Endodermal cell (in vitro differentiated cells): ENCODE results near the gene JMJD1C. TPM values are rescaled to one million over a fixed set of nuclear protein-coding genes. Genes with fewer than 3 reads are reported as not detected.
A peak's percentile ranks its signal among the peaks of the same experiment; 100 is the strongest.

Experiments
- DNase-seq: peaks from one replicate; pipeline ENCODE4 v3.0.0-alpha.2; 2017
- H3K27ac ChIP-seq: 2 replicates; pipeline ENCODE4 v1.5.1; 2013; ENCODE audit warnings: mild to moderate bottlenecking, low read depth, low read length, moderate library complexity
- H3K27me3 ChIP-seq: 2 replicates; pipeline ENCODE4 v1.6.1; 2013; ENCODE audit warnings: mild to moderate bottlenecking, low read length, moderate library complexity; ENCODE audit not compliant: insufficient read depth, control insufficient read depth, poor library complexity, severe bottlenecking
- H3K36me3 ChIP-seq: 2 replicates; pipeline ENCODE4 v1.7.0; 2013; ENCODE audit warnings: mild to moderate bottlenecking, low read length, moderate library complexity; ENCODE audit not compliant: control insufficient read depth, insufficient read depth
- H3K4me1 ChIP-seq: one replicate; pipeline ENCODE4 v1.7.0; 2013; ENCODE audit warnings: low read length; ENCODE audit not compliant: control insufficient read depth, insufficient read depth
- H3K4me3 ChIP-seq: 2 replicates; pipeline ENCODE4 v1.5.1; 2013; ENCODE audit warnings: mild to moderate bottlenecking, low read length, moderate library complexity
- H3K9ac ChIP-seq: 2 replicates; pipeline ENCODE4 v1.6.1; 2013; ENCODE audit warnings: mild to moderate bottlenecking, low read length, moderate library complexity; ENCODE audit not compliant: poor library complexity, severe bottlenecking; ENCODE audit errors: extremely low read depth
- H3K9me3 ChIP-seq: 2 replicates; pipeline ENCODE4 v1.6.1; 2013; ENCODE audit warnings: mild to moderate bottlenecking, low read length, moderate library complexity; ENCODE audit not compliant: control insufficient read depth
- H3K27ac Mint-ChIP-seq: 2 replicates; pipeline ENCODE4 v1.8.0; 2020; ENCODE audit warnings: mixed read lengths
- H3K27me3 Mint-ChIP-seq: 2 replicates; pipeline ENCODE4 v1.8.0; 2021; ENCODE audit warnings: mild to moderate bottlenecking, mixed read lengths; ENCODE audit not compliant: insufficient read depth
- H3K36me3 Mint-ChIP-seq: 2 replicates; pipeline ENCODE4 v1.8.0; 2020; ENCODE audit warnings: low read depth, mixed read lengths
- H3K4me1 Mint-ChIP-seq: 2 replicates; pipeline ENCODE4 v1.8.0; 2020; ENCODE audit warnings: mixed read lengths
- H3K4me3 Mint-ChIP-seq: 2 replicates; pipeline ENCODE4 v1.8.0; 2020; ENCODE audit warnings: mild to moderate bottlenecking, moderate library complexity, mixed read lengths
- H3K9me3 Mint-ChIP-seq: 2 replicates; pipeline ENCODE4 v1.8.0; 2020; ENCODE audit warnings: mild to moderate bottlenecking, mixed read lengths
- WGBS, 2 experiments: methylation state at CpG; one replicate each; pipeline versions ENCODE4 v1.1.5 to v1.1.7; 2013; ENCODE audit warnings: missing lambda C conversion rate in 2 of 2, mixed read lengths in 1 of 2; ENCODE audit not compliant: insufficient coverage in 1 of 2, insufficient read length in 1 of 2; 5-methylcytosine and 5-hydroxymethylcytosine counted together
- total RNA-seq, 2 donors: library from RNA; stranded (reverse); fragmentation: NEBNext Ultra II Directional in 1 of 2; extraction: Animal tissue kit (Norgen Biotek cat#: 25700) in 1 of 2; gene quantifications; 2 replicates in 1 of 2; 3 replicates in 1 of 2; pipeline ENCODE4 v1.2.1, GENCODE V29; 2021
- TF ChIP-seq, protein P1 (sequence below): fragments of 200-600 bp; sonication (generic); conservative IDR thresholded peaks from 2 replicates; pipeline ENCODE4 v1.5.0; 2021; ENCODE audit warnings: antibody characterized with exemption, mild to moderate bottlenecking

JMJD1C gene
- total RNA-seq, 2 donors from 2014 or later: 91.3 to 114 TPM

DNA sequence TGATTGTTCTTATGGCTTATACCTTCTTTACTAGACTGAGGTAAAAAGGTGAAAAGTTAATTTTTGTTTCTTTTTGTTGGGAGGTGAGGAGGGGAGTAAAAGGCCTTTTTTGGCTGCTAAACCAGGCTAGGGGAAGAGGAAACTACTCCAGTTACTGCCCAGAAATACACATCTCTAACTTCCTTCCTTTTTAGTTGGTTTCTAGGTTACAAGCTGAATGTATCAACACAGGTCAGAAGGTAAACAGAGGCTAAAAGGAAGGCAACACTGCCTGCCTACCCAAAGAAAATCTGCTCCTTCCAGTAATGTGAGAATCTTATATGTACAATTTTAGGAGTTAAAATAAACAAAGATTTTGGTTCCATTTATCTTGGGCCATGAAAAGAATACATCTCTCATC is 192.2 kb downstream of the JMJD1C start:
- no peak overlapping the region for H3K4me3 Mint-ChIP-seq
- H3K36me3 ChIP-seq: no peaks in the 10 kb centered on the region
- no peak overlapping the region for H3K9ac ChIP-seq
- H3K36me3 Mint-ChIP-seq: no peaks in the 10 kb centered on the region
- no peak overlapping the region for H3K4me3 ChIP-seq
- no peak overlapping the region for H3K27ac Mint-ChIP-seq
- H3K9me3 Mint-ChIP-seq: no peaks in the 10 kb centered on the region
- no peaks in the 10 kb centered on the region for H3K4me1 ChIP-seq
- no peaks in the 10 kb centered on the region for H3K27me3 Mint-ChIP-seq
- H3K27ac ChIP-seq: no peak overlapping the region
- no peaks in the 10 kb centered on the region for H3K27me3 ChIP-seq
- TF ChIP-seq, protein P1, sequence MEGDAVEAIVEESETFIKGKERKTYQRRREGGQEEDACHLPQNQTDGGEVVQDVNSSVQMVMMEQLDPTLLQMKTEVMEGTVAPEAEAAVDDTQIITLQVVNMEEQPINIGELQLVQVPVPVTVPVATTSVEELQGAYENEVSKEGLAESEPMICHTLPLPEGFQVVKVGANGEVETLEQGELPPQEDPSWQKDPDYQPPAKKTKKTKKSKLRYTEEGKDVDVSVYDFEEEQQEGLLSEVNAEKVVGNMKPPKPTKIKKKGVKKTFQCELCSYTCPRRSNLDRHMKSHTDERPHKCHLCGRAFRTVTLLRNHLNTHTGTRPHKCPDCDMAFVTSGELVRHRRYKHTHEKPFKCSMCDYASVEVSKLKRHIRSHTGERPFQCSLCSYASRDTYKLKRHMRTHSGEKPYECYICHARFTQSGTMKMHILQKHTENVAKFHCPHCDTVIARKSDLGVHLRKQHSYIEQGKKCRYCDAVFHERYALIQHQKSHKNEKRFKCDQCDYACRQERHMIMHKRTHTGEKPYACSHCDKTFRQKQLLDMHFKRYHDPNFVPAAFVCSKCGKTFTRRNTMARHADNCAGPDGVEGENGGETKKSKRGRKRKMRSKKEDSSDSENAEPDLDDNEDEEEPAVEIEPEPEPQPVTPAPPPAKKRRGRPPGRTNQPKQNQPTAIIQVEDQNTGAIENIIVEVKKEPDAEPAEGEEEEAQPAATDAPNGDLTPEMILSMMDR: no peak
- H3K4me1 Mint-ChIP-seq: peaks cover 3% of the 10 kb centered on the region
- no peaks in the 10 kb centered on the region for H3K9me3 ChIP-seq
- DNase-seq: no peak

GRCh38 chr10:63268798-63269503 is 196.8 kb downstream of the JMJD1C start:
- TF ChIP-seq, protein P1: peak; percentile 34
- H3K27me3 ChIP-seq: no peaks in the 10 kb centered on the region
- Mint-ChIP-seq H3K36me3 (no peaks in the 10 kb centered on the region), H3K4me1 (peaks cover 8% of the 10 kb centered on the region), H3K27ac (peak overlapping the region; percentile 99), H3K4me3 (peak overlapping the region; percentile 97), H3K27me3 (no peaks in the 10 kb centered on the region), H3K9me3 (no peaks in the 10 kb centered on the region)
- peak overlapping the region; percentile 99 for H3K9ac ChIP-seq
- peak overlapping the region; percentile 97 for H3K27ac ChIP-seq
- H3K36me3 ChIP-seq: peaks cover 5% of the 10 kb centered on the region
- no peaks in the 10 kb centered on the region for H3K4me1 ChIP-seq
- H3K9me3 ChIP-seq: no peaks in the 10 kb centered on the region
- peak; percentile 91 for DNase-seq
- peak overlapping the region; percentile 97 for H3K4me3 ChIP-seq
- 0 to 2% methylated on average over 11 to 17 of the region's 17 CpGs for WGBS, 2 experiments

DNA sequence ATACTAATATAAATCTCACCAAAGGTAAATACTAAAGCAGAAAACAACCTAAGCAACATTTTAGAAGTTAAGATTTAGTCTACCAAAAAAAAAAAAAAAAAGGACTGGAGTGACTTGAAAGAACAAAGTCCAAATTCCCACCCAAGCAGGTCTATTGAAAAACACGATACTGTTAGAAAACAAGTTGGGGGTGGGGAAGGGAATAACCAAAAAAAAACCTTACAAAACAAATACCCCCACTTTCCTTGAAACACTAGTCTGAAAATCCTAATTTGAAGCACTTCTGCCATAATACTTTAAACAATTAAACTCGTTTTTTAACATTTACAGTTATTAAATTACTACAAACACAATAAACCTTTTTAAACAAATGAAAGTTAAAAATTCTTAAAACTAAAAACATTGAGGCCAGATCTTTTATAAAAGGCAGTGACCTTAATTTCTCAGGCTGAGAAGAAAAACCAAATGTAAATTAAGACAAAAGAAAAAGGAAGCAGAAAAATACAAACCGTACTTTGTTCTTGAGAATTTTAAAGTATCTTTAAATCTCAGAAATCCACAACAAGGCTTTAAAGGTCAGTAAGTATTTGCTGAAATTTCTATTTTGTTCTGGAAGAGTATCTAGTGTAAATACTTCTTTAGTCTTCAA is 197.5 kb downstream of the JMJD1C start:
- Histone ChIP-seq H3K27me3 (no peaks in the 10 kb centered on the region), H3K9me3 (no peaks in the 10 kb centered on the region), H3K4me1 (no peaks in the 10 kb centered on the region), H3K27ac (peak overlapping the region; percentile 97), H3K9ac (peak overlapping the region; percentile 99), H3K4me3 (peak overlapping the region; percentile 97), H3K36me3 (peaks cover 12% of the 10 kb centered on the region)
- DNase-seq: no peak
- TF ChIP-seq, protein P1: no peak
- H3K27me3 Mint-ChIP-seq: no peaks in the 10 kb centered on the region
- peaks cover 2% of the 10 kb centered on the region for H3K36me3 Mint-ChIP-seq
- H3K4me3 Mint-ChIP-seq: peak overlapping the region; percentile 97
- peaks cover 4% of the 10 kb centered on the region for H3K4me1 Mint-ChIP-seq
- H3K9me3 Mint-ChIP-seq: no peaks in the 10 kb centered on the region
- 0% methylated on average over 2 of the region's 3 CpGs; no CpG with 5 or more reads in 1 of the 2 experiments for WGBS, 2 experiments
- peak overlapping the region; percentile 99 for H3K27ac Mint-ChIP-seq
